Measurements from ENCODE around the gene EML4.

EML4 gene

GRCh38 chr2:42196403-42197267 lies 27.5 kb downstream of the EML4 start:
- no peak for DNase-seq

- no peak for DNase-seq
These were observed 28.6 kb downstream of the EML4 start for GRCh38 chr2:42197792-42198191.

DNA sequence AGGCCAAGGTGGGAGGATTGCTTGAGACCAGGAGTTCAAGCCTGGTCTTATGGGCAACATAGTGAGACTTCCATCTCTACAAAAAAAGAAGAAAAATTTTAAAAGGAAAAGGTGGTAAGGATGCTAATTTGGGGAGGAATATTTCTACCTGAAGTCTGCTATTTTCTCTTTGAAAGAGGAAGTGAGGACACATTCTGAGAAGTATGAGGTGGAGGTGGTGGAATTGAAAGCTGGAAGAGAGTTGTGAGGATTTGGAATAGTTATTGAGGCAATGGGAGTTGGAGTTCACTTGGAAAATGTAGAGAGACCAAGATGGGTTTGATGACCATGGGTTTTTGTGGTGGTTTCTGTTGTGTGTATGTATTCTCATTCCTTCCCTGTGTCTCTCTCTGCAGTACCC lies 29.3 kb downstream of the EML4 start:
- DNase-seq: no peak

DNA sequence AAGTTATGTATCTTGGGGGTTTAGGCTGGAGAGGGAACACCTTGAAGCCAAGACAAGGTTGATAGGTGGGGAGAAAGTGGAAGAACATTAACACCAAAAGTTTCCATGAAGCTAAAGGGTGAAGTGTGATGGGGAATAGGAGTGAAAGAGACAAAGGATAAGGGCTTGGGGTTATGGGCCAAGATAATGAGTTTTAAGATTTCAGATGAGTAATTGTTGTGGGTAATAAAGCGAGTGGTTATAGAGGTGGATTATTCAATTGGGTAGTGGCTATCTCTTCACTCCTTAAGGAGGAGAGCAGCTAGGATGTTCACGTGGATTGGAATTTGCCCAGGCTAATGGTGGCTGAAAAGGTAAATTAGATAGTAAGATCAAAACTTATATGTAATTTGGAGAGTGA lies 29.8 kb downstream of the EML4 start:
- DNase-seq: no peak

DNA sequence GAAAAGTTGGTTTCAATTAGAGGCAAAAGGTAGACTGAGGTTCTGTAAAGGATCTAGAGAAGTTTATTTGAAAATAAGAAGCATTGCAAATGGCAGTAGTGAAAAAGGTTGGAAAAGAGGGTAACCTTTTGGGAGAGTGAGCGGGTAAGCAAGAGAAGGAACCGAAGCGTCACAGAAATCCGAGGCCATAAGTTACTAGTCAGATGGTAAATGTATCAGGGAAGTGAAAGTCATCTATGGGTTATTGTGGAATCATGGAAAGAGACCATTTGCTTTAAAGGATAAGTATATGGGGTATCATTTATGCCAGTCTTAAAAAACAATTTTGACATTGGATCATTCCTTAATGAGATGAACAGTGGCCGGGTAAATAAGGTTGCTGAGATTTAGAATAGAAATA lies 30.5 kb downstream of the EML4 start:
- no peak for DNase-seq

GRCh38 chr2:42200926-42201855 lies 32.0 kb downstream of the EML4 start:
- no peak for DNase-seq

DNA sequence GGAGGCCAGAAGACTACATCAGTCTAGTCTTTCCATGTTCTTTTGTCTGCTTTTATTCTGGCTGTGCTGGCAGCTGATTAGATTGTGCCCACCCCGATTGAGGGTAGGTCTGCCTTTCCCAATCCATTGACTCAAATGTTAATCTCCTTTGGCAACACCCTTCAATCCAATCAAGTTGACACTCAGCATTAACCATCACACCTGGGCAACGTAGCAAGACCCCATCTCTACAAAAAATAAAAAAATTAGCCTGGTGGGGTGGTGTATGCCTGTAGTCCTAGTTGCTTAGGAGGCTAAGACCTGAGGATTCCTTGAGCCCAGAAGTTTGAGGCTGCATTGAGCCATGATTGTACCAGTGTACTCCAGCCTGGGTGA lies 33.5 kb downstream of the EML4 start:
- DNase-seq: no peak

DNA sequence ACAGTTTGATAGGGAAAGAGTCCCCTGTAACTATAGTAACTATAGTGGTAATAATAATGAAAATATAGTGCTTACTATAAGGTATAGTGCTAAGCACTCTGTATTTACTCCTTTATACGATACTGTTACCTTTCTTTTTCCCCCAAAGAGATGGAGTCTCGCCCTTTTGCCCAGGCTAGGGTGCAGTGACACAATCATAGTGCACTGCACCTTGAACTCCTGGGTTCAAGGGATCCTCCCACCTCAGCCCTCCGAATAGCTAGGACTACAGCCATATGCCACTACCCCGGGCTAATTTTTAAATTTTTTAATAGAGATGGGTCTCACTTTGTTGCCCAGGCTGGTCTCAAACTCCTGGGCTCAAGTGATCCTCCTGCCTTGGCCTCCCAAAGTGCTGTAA lies 34.6 kb downstream of the EML4 start:
- no peak for DNase-seq

DNA sequence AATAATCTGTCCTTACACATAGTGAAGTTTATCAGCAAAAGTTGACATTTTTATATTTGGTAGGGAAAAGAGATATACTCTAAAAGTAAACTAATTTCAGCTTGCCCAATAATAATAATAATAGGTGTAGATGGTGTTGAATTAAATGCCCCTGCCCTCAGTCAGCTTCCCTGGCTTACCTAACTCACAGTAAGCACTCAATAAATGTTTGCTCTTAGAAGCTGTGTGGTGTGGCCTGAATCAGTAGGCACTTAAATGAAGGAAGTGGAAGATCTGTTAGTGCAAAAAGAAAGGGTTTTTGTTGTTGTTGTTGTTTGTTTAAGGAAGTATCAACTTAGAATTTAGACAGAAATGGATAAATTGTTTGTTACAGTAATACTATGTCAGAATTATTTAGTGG lies 36.2 kb downstream of the EML4 start:
- DNase-seq: no peak

- no peak for DNase-seq
These were observed 38.7 kb downstream of the EML4 start for GRCh38 chr2:42207826-42208225.

DNA sequence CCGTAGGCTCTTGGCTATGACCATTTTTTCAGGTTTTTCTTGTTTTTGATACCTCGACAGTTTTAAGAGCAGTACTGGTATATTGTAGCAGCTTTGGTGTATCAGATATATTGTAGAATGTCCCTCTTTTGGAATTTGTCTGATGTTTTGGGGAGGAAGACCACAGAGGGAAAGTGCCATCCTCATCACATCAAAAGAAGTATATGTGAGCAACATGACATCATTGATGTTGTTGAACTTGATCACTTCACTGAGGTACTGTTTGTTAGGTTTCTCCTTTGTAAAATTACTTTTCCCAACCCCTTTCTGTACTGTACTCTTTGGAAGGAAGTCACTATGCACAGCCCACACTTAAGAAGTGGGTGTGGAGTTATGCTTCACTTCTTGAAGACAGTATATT lies 41.0 kb downstream of the EML4 start:
- DNase-seq: no peak

DNA sequence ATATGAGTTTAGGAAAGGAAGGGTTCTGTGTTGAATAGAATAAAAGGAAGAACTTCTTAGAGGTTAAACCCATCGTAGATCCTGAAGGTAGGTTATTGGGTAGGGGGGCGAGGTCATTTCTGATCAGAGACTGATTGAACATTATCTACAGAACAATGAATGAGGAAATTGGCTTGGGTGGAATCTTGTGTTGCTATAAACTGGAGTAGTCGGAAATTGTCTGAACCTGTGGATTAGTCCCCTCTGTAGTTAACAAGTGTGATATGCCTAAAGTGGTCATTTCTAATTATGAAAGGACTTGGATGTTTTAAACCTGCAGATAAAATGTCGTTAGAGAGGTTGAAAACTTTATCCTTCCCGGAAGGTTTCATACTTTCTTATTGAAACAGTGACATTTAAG lies 42.1 kb downstream of the EML4 start:
- no peak for DNase-seq

- no peak for DNase-seq
These were observed 45.5 kb downstream of the EML4 start for GRCh38 chr2:42214669-42215068.

DNA sequence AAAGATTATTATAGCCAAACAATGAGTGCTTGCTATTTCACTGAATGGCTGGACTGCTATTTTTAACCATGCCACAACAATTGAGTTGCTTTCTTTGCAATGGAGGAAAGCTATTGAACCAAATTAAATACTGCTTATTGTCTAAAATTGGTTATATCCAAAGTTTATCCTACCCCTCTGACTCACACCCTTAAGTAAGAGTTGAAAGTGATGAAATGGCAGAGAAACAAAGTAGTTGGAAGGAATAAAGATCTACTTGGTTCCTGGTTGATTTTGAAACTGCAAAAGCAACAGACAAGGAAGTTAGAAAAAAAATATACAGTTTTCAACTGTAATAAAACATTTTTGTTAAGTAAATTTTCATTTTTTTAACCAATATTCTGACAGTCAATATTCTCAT lies 47.5 kb downstream of the EML4 start:
- DNase-seq: no peak

DNA sequence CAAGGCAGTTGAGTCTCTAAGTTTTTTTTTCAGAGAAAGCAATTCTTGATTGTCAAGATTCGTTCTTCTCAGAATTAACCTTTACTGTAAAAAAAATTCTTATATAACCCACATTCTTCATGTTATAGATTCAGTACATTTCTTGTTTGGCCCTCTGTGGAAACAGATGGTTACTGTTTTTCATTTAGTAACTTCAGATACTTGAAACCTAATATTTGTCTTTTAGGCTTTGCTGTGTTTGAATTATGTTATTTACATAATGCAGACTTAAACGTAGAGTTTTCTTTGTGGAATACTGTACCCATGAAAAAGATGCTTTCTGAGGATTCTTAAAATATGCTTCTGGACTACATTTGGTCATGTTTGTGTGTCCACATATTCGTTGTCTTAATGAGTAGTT lies 48.2 kb downstream of the EML4 start:
- DNase-seq: no peak

DNA sequence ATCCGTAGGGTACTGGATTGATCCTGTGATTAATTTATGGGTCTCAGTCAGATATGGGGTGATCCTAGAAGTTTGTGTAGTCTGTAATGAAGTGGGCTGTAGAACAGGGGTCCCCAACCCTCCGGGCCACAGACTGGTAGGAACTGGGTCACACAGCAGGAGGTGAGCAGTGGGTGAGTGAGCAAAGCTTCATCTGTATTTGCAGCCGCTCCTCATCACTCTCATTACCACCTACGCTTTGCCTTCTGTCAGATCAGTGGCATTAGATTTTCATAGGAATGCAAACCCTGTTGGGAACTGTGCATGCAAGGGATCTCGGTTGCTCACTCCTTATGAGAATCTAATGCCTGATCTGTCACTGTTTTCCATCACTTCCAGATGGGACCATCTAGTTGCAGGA lies 48.8 kb downstream of the EML4 start:
- DNase-seq: no peak

DNA sequence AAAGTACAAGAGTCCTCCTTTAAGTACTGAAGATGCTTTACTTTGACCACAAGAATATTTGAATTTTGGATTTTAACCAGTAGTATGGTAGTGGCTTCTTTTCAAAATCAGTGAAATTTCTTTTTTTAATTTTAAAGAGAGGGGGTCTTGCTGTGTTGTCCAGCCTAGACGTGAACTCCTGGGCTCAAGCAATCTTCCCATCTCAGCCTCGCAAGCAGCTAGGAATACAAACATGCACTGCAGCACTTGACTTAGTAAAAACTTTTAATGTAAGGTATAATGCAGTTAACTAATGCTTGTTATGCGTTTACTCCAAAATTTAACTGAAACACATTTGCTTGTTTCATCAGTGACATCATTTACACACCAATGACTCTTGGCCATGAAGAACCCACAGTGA lies 49.6 kb downstream of the EML4 start:
- no peak for DNase-seq

DNA sequence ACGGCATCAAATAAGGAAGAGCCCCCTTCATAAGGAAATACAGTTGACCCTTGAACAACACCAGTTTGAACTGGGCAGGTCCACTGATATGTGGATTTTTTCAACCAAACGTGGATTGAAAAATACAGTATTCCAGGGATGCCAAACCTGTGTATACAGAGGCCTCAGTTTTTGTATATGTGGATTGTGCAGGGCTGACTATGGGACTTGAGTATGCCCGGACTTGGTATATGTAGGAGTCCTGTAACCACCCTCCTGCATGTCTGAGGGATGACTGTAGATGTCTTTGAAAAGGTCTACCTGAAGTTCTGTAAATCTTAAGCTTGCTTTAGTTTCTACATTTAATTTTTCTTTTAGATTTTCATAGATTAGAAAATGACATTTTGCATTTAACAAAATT lies 50.0 kb downstream of the EML4 start:
- no peak for DNase-seq

GRCh38 chr2:42220566-42220965 lies 51.4 kb downstream of the EML4 start:
- DNase-seq: no peak

DNA sequence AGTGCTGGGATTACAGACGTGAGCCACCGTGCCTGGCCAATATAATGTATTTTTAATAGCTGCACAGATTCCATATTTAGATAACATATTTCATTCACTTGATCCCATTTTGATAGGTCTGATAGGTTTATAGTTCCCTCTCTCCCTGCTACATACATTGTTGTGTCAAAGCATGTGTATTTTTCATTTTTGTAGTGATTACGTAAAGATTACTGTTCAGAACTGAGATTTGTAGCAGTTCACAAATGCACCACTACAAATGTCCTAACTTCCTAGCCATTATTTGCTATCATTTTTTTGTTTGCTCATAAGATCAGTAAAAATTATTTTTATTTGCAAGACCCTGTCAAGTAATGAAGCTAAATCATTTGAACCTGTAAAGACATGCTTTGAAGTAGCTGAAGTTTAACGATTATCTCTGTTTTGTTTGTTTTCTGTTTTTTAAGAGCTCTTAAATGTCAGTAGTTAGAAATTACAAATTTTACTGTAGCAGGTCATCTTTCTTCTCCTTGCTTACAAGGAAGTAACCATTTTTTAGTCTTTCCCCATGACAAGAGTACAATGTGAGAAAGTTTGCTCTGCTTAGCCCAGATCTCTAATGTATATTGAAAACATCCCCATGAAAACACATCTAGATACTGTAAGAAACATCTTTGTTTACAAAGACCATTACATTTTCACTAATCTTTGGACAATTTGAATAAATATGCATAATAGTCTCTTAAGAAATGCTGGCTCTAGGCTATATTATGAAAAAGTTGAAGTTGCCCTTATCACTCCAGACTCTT lies 54.1 kb downstream of the EML4 start:
- no peak for DNase-seq

DNA sequence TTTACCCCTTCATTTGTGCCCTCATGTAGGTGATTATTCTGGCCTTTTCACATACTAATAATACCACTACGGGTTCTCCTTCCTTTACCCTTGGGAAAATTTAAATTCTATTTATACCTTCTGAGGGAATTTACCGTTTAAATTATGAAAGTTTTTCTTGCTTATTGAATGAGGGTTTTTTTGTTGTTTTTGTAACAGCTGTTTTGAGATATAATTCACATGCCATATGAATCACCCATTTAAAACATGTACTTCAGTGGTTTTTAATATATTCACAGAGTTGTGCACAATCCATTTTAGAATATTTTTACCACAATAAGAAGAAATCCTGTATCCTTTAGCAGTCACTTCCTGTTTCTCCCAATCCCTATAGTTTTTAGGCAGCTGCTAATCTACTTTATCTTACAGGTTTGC lies 54.7 kb downstream of the EML4 start:
- no peak for DNase-seq

GRCh38 chr2:42224422-42225067 lies 55.4 kb downstream of the EML4 start:
- no peak for DNase-seq

GRCh38 chr2:42225573-42225972 lies 56.4 kb downstream of the EML4 start:
- DNase-seq: no peak
